SKM-1 treated with dmso at 0.1 percent for 144 hours (cell line): ENCODE measurements around the gene TNFAIP1.
"Not testable (repeated sequence)": the region's sequence is repeated elsewhere in the genome, so short reads cannot be mapped to it uniquely, and the experiment has no call there.

Source experiments
- DNase-seq: peaks from one replicate; lab custom pipeline; 2025; ENCODE audit not compliant: unreplicated experiment; lab: John Stamatoyannopoulos, UW

The TNFAIP1 gene

GRCh38 chr17:28324267-28324745 is 11.3 kb upstream of the TNFAIP1 start:
- DNase-seq: no peak

- no peak for DNase-seq
These were observed 10.8 kb upstream of the TNFAIP1 start for GRCh38 chr17:28324781-28325180.

GRCh38 chr17:28325211-28325610 is 10.3 kb upstream of the TNFAIP1 start:
- DNase-seq: no peak

- no peak for DNase-seq
These were observed 9.4 kb upstream of the TNFAIP1 start for GRCh38 chr17:28326114-28326513.

- no peak for DNase-seq
These were observed 8.4 kb upstream of the TNFAIP1 start for GRCh38 chr17:28327031-28327607.

GRCh38 chr17:28327709-28328108 is 7.9 kb upstream of the TNFAIP1 start:
- DNase-seq: no peak

GRCh38 chr17:28328325-28328724 is 7.2 kb upstream of the TNFAIP1 start:
- DNase-seq: no peak

GRCh38 chr17:28330671-28331070 is 4.9 kb upstream of the TNFAIP1 start:
- no peak for DNase-seq

GRCh38 chr17:28331891-28332420 is 3.6 kb upstream of the TNFAIP1 start:
- no peak for DNase-seq

- no peak for DNase-seq
These were observed 2.3 kb upstream of the TNFAIP1 start for GRCh38 chr17:28333083-28333746.

GRCh38 chr17:28334171-28334570 is 1.4 kb upstream of the TNFAIP1 start:
- no peak for DNase-seq

GRCh38 chr17:28334666-28335200 is 828 bp upstream of the TNFAIP1 start:
- no peak for DNase-seq

- DNase-seq: no peak
These were observed 654 bp downstream of the TNFAIP1 start for GRCh38 chr17:28335959-28336871.

GRCh38 chr17:28338056-28338768 is 2.7 kb downstream of the TNFAIP1 start:
- DNase-seq: no peak

GRCh38 chr17:28338769-28339212 is 3.2 kb downstream of the TNFAIP1 start:
- not testable (repeated sequence) for DNase-seq

GRCh38 chr17:28339431-28339830 is 3.9 kb downstream of the TNFAIP1 start:
- no peak for DNase-seq

GRCh38 chr17:28340374-28340773 is 4.8 kb downstream of the TNFAIP1 start:
- no peak for DNase-seq

- DNase-seq: no peak
These were observed 6.0 kb downstream of the TNFAIP1 start for GRCh38 chr17:28341516-28341915.

- no peak for DNase-seq
These were observed 6.8 kb downstream of the TNFAIP1 start for GRCh38 chr17:28342313-28342712.

- DNase-seq: no peak
These were observed 8.0 kb downstream of the TNFAIP1 start for GRCh38 chr17:28343491-28343932.
